Common myeloid progenitor, CD34-positive (primary cell): ENCODE measurements around the gene DLST.

Experiments
- CTCF ChIA-PET: fragments of 350-600 bp; sonication (Branson Sonifier 250); formaldehyde crosslinking; loops from one replicate; lab custom pipeline; 2021; ENCODE audit warnings: antibody characterized with exemption; lab: Charles Lee
- POLR2A ChIA-PET: fragments of 350-600 bp; sonication (Branson Sonifier 250); formaldehyde crosslinking; loops from one replicate; lab custom pipeline; 2021; ENCODE audit warnings: antibody characterized with exemption; lab: Charles Lee
- DNase-seq, 3 donors: peaks; one replicate each; pipeline versions ENCODE4 v3.0.0 to v3.0.0-alpha.2; 2013
- H3K27ac ChIP-seq, 2 experiments: 1 replicate in 1 of 2; 2 replicates in 1 of 2; pipeline ENCODE4 v1.7.0; 2013; ENCODE audit warnings: inconsistent platforms in 2 of 2, low read length in 2 of 2, mild to moderate bottlenecking in 2 of 2, low read depth in 1 of 2, moderate library complexity in 1 of 2; ENCODE audit not compliant: severe bottlenecking in 2 of 2, insufficient read depth in 1 of 2, poor library complexity in 1 of 2
- H3K27me3 ChIP-seq, 5 experiments: replicated peaks in 2 of 5; 1 replicate in 3 of 5; 2 replicates in 2 of 5; pipeline versions ENCODE4 v1.6.1 to v1.7.0; 2013; ENCODE audit warnings: low read length in 4 of 5, mild to moderate bottlenecking in 2 of 5, moderate library complexity in 2 of 5, inconsistent platforms in 1 of 5; ENCODE audit not compliant: insufficient read depth in 5 of 5, control insufficient read depth in 4 of 5
- H3K36me3 ChIP-seq, 4 experiments: 1 replicate in 2 of 4; 2 replicates in 2 of 4; pipeline versions ENCODE4 v1.6.1 to v1.7.0; 2013; ENCODE audit warnings: low read length in 3 of 4, control low read depth in 1 of 4, mild to moderate bottlenecking in 1 of 4; ENCODE audit not compliant: control insufficient read depth in 4 of 4, insufficient read depth in 4 of 4
- H3K4me1 ChIP-seq, 4 experiments: 1 replicate in 3 of 4; 2 replicates in 1 of 4; pipeline versions ENCODE4 v1.6.1 to v1.7.1; 2013; ENCODE audit warnings: low read length in 3 of 4, mild to moderate bottlenecking in 3 of 4, control low read depth in 1 of 4, inconsistent platforms in 1 of 4, moderate library complexity in 1 of 4; ENCODE audit not compliant: control insufficient read depth in 4 of 4, insufficient read depth in 4 of 4; ENCODE audit errors: control extremely low read depth in 1 of 4
- H3K4me3 ChIP-seq, 7 experiments: 1 replicate in 4 of 7; 2 replicates in 3 of 7; pipeline versions ENCODE4 v1.5.1 to v1.7.0; 2013; ENCODE audit warnings: mild to moderate bottlenecking in 7 of 7, low read length in 6 of 7, moderate library complexity in 6 of 7, inconsistent platforms in 2 of 7, low read depth in 2 of 7, control low read depth in 1 of 7; ENCODE audit not compliant: insufficient read depth in 4 of 7, control insufficient read depth in 1 of 7; ENCODE audit errors: extremely low read depth in 1 of 7
- H3K9me3 ChIP-seq, 5 experiments: 1 replicate in 4 of 5; 2 replicates in 1 of 5; pipeline versions ENCODE4 v1.6.1 to v1.7.1; 2013; ENCODE audit warnings: low read length in 4 of 5, mild to moderate bottlenecking in 2 of 5, inconsistent platforms in 1 of 5, low read depth in 1 of 5, moderate library complexity in 1 of 5; ENCODE audit not compliant: control insufficient read depth in 4 of 5, insufficient read depth in 2 of 5; ENCODE audit errors: control extremely low read depth in 1 of 5
- WGBS: methylation state at CpG from one replicate; pipeline ENCODE4 v1.1.5; 2013; ENCODE audit not compliant: insufficient coverage; 5-methylcytosine and 5-hydroxymethylcytosine counted together

DLST gene

DNA sequence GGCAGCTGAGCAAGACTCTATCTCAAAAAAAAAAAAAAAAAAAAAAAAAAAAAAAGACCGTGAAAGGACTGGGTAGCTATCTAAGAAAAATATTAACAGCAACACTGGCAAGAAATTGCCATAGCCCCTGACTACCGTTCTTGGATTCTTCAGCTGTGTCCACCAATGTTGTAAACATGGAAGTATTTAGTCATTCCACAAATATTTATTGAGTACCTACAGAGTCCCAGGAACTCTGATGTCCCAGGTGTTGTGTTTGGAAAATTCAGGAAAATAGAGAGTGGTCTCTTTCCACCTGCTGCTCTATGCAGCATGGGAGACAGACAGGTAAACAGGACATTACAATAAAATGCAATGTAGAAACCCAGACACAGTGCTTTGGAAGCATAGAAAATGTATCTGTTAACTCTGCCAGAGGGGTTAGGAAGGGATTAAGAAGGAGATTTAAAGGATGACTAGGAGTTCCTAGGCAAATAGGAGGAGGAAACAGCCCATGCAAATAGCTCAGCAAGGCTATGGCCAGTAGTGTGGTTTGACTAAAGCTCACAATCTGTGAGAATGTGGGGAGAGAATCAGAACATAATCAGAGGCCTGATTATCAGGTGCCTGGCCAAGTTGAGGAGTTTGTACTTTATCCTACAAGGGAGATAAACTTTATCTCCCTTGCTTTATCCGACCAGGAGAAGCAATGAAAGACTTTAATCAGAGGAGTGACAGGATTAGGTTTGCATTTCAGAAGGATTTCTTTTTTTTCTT is 2.1 kb upstream of the DLST start:
- CTCF ChIA-PET: interaction anchor here (1.9 to 20.7 kb wide), 5 partner anchors 12 to 208 kb away, joined by 6 to 434 read pairs (median 103); no protein-coding TSS in a partner anchor

DNA sequence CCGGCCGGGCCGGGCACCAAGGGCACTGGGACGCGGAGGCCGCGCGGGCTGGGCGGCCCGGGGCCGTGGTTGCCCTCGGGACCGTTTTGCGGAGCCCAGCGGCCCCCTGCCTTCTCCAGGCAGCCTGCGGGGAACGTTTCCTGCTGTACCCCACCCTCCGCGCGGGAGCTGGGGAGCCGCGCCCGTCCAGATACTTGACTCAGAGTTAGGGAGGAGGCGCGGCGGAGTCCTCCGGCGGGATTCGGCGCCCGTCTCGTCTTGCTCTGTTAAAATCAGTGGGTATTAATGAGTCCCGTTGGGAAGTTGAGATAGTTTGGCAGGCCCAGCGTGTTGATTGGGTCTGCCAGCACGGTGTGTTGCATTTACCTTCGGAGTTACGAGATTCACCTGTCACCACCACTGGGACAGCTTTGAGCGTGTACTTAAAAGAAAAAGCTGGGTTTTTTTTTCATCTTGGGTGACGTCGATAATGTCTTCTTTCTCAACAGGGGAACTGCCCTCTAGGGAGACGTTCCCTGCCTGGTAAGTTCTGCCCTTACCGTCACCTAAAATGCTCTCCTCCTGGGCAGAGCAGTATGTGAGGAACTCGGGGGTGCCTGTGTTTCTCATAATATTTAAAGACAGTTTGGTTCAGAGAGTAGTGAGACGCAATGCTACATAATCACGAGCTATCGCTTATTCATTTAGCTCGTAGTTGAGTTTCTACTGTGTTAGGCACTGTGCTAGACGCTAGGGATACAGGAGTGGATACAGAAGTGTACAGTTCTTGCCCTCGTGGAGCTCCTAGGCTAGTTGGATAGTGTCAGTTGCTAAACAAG is 596 bp downstream of the DLST start:
- peaks cover 0 to 17% (median 10%) of the 10 kb centered on the region in 4 experiments for H3K36me3 ChIP-seq
- POLR2A ChIA-PET: interaction anchor here (0.6 to 1.0 kb wide), 2 partner anchors 11 to 35 kb away, joined by 3 to 6 read pairs; no protein-coding TSS in a partner anchor
- no peaks in the 10 kb centered on the region for H3K9me3 ChIP-seq
- DNase-seq: peak; percentile 56 to 76 (median 69)
- peaks cover 14 to 35% (median 30%) of the 10 kb centered on the region in 4 experiments for H3K4me1 ChIP-seq
- peak overlapping the region; percentile 86 to 88 for H3K27ac ChIP-seq
- peak overlapping the region; percentile 83 to 99 (median 96) for H3K4me3 ChIP-seq
- WGBS: 4% methylated on average over 39 of the region's 49 CpGs
- no peaks in the 10 kb centered on the region for H3K27me3 ChIP-seq
- CTCF ChIA-PET: interaction anchor here (1.0 to 20.7 kb wide), 8 partner anchors 10 to 206 kb away, joined by 3 to 434 read pairs (median 7); no protein-coding TSS in a partner anchor

More for the DNA sequence above, 2.1 kb upstream of the DLST start:
- no peak for DNase-seq
- H3K4me1 ChIP-seq: peaks cover 19 to 58% (median 49%) of the 10 kb centered on the region in 4 experiments
- no peak overlapping the region for H3K4me3 ChIP-seq
- POLR2A ChIA-PET: interaction anchor here (0.7 to 1.9 kb wide), 2 partner anchors 13 to 112 kb away, joined by 3 to 6 read pairs; no protein-coding TSS in a partner anchor
- H3K36me3 ChIP-seq: no peaks in the 10 kb centered on the region
- no peak overlapping the region for H3K27ac ChIP-seq
- no peaks in the 10 kb centered on the region for H3K27me3 ChIP-seq
- WGBS: no CpG with 5 or more reads among the region's 3 CpGs
- H3K9me3 ChIP-seq: no peaks in the 10 kb centered on the region

DNA sequence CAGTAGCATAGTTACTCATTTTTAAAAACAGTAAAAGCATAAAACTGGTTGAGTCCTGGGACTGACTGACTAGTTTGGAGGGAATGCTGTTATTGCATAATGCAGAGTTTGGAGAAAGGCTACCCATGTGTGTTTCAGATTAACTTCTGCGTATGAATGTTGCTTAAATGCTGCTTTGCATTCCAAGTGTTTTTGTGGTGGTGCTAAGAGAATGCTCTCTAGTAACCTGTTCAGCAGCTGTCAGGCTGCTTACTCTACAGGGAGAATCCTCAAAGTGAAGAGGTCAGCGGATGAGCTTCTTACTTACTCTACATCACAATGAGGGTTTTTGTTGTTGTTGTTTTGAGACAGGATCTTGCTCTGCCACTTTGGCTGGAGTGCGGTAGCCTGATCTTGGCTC is 4.3 kb downstream of the DLST start:
- Histone ChIP-seq H3K9me3 (no peaks in the 10 kb centered on the region), H3K4me1 (peaks cover 12 to 39% (median 25%) of the 10 kb centered on the region in 4 experiments), H3K27me3 (no peaks in the 10 kb centered on the region), H3K4me3 (no peak overlapping the region), H3K27ac (no peak overlapping the region), H3K36me3 (peaks cover 4 to 41% (median 22%) of the 10 kb centered on the region in 4 experiments)
- no peak for DNase-seq
- ChIA-PET CTCF (interaction anchor here (0.9 to 20.7 kb wide), 4 partner anchors 9 to 26 kb away, joined by 3 to 434 read pairs (median 8); no protein-coding TSS in a partner anchor), POLR2A (no interaction called here)
- WGBS: 100% methylated on average over 1 of the region's 3 CpGs

DNA sequence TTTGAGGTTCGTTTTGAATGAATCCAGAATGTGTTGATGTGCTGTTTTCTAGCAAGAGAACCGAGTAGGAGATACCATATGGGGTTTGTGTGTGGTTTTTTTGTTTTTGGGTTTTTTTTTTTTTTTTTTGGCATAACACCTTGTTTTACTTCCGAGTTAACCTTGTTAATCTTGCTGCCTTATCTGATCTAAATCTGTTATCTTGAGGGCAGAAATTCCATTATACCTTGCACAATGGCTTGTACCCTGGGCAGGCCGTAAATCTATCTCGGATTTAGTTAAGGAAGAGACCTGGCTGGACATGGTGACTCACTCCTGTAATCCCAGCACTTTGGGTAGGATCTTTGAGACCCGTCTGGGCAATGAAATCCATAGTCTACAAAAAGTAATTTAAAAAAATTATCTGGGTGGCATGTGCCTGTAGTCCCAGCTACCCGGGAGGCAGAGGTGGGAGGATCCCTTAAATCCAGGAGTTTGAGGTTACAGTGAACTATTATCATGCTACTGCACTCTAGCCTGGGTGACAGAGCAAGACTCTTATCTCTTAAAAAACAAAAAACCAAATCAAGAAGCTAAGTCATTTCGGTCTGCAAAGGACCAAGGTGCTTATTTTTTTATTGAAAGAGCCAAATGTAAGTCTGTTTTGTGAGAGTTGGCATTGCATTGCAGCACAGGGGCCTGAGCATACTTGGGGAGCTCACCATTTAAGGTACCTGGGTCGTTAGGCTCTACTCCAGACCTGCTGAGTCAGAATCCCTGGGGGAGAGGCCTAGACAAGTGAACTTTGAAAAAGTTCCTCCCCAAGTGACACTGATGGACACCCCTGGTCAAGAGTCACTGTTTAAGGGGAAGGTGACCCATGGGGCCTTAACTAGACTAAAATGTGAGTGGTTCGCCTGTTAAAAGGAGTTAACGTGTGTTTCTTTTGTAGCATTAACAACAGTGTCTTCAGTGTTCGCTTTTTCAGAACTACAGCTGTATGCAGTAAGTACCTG is 6.7 kb downstream of the DLST start:
- peaks cover 12 to 65% (median 35%) of the 10 kb centered on the region in 4 experiments for H3K36me3 ChIP-seq
- H3K4me1 ChIP-seq: peaks cover 2 to 42% (median 26%) of the 10 kb centered on the region in 4 experiments
- no peaks in the 10 kb centered on the region for H3K9me3 ChIP-seq
- H3K4me3 ChIP-seq: no peak overlapping the region
- H3K27ac ChIP-seq: no peak overlapping the region
- CTCF ChIA-PET: interaction anchor here (1.2 to 16.7 kb wide), 7 partner anchors 9 to 30 kb away, joined by 3 to 281 read pairs (median 9); partner anchors contain the start of genes DLST and PROX2
- no peaks in the 10 kb centered on the region for H3K27me3 ChIP-seq
- WGBS: 73% methylated on average over 11 of the region's 12 CpGs
- POLR2A ChIA-PET: no interaction called here
- peak; percentile 52 to 72 (median 53) for DNase-seq

DNA sequence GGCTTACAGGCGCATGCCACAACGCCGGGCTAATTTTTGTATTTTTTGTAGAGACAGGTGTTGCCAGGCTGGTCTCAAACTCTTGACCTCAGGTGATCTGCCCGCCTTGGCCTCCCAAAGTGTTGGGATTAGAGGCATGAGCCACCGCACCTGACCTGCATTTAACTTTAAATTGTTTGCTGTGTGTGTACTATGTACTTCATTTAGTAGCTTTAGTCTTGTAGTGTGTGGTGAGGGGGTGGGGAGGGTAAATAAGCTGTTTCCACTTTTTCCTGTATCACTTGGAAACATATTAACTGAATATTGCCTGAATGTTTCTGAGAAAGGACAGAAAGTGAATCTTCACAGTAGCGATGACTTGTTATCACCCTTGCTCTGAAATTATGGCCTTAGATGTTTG is 8.5 kb downstream of the DLST start:
- Histone ChIP-seq H3K36me3 (peaks cover 14 to 72% (median 45%) of the 10 kb centered on the region in 4 experiments), H3K4me3 (no peak overlapping the region), H3K9me3 (no peaks in the 10 kb centered on the region), H3K4me1 (peaks cover 0 to 41% (median 30%) of the 10 kb centered on the region in 4 experiments), H3K27ac (no peak overlapping the region), H3K27me3 (no peaks in the 10 kb centered on the region)
- ChIA-PET CTCF (interaction anchor here (2.5 to 16.7 kb wide), 5 partner anchors 10 to 32 kb away, joined by 9 to 281 read pairs (median 144); partner anchors contain the start of genes DLST and PROX2), POLR2A (no interaction called here)
- 100% methylated on average over 4 of the region's 6 CpGs for WGBS
- DNase-seq: no peak

DNA sequence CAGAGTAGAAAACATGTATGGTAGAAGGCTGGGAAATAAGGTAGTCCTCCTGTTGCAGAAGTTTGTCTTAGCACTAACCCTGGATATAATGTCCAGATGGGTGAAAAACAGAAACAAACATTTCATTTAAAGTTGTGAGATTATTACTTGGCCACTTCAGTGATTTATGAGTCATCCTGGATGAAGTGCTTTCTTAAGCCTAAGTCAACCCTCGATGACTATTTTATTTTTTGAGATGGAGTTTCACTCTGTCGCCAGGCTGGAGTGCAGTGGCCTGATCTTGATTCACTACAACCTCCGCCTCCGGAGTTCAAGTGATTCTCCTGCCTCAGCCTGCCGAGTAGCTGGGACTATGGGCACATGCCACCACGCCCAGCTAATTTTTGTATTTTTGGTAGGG is 10.2 kb downstream of the DLST start:
- Histone ChIP-seq H3K27me3 (no peaks in the 10 kb centered on the region), H3K9me3 (no peaks in the 10 kb centered on the region), H3K27ac (no peak overlapping the region), H3K4me3 (no peak overlapping the region), H3K36me3 (peaks cover 24 to 77% (median 50%) of the 10 kb centered on the region in 4 experiments), H3K4me1 (peaks cover 0 to 41% (median 30%) of the 10 kb centered on the region in 4 experiments)
- POLR2A ChIA-PET: no interaction called here
- CTCF ChIA-PET: interaction anchor here (1.2 to 16.7 kb wide), 8 partner anchors 9 to 197 kb away, joined by 4 to 281 read pairs (median 12); partner anchors contain the start of genes DLST and PROX2
- no peak for DNase-seq
- 94% methylated on average over 6 of the region's 6 CpGs for WGBS
